Mucosa of descending colon (tissue), 3 donors: ENCODE results near the gene FAM107B. TPM values are rescaled to one million over a fixed set of nuclear protein-coding genes. Genes with fewer than 3 reads are reported as not detected.

ENCODE experiments used
- ATAC-seq: fragments of 200-7000 bp; cut with Tn5 transposase; one replicate; pipeline ENCODE4 v1.9.1; 2020; ENCODE audit warnings: mild to moderate bottlenecking, moderate library complexity
- DNase-seq, 3 donors: peaks; one replicate each; pipeline ENCODE4 v3.0.0-alpha.2; 2020
- H3K36me3 ChIP-seq: fragments of 200-600 bp; one replicate; pipeline ENCODE4 v1.8.0; 2021; ENCODE audit warnings: low read depth, mild to moderate bottlenecking
- H3K4me1 ChIP-seq: fragments of 200-600 bp; one replicate; pipeline ENCODE4 v1.8.0; 2021; ENCODE audit warnings: low read depth, mild to moderate bottlenecking
- H3K4me3 ChIP-seq: fragments of 200-600 bp; one replicate; pipeline ENCODE4 v1.8.0; 2021; ENCODE audit warnings: mild to moderate bottlenecking
- H3K9me3 ChIP-seq: fragments of 200-600 bp; one replicate; pipeline ENCODE4 v1.8.0; 2021; ENCODE audit warnings: mild to moderate bottlenecking
- intact Hi-C, 2 donors: fragments of 100-400 bp; cut with DNase I in 1 of 2; cut with micrococcal nuclease in 1 of 2; formaldehyde crosslinking; loops; one replicate each; pipeline versions ENCODE4 v1.11.0 to v1.11.1; 2022; cut with DNase I, micrococcal nuclease
- total RNA-seq, 3 donors: library from RNA; stranded (reverse); fragmentation: NEBNext Ultra II Directional in 2 of 3; extraction: Animal tissue kit (Norgen Biotek cat#: 25700) in 2 of 3; gene quantifications; one replicate each; pipeline versions ENCODE4 v1.2.1 to v1.2.4, GENCODE V29; 2021 to 2023
- TF ChIP-seq, protein P1 (sequence below): fragments of 200-600 bp; IDR thresholded peaks from one replicate; pipeline ENCODE4 v1.8.0; 2022; ENCODE audit warnings: antibody characterized with exemption, mild to moderate bottlenecking
- donor health status: DM: no; HTN: no; CAD: no; lungs with moderate emphysema.
- donor health status: DM: no; HTN: no; CAD: no.
- donor health status: DM: no; HTN: yes; CAD: no.

FAM107B gene
- total RNA-seq, 3 donors from 2014 or later, result 45.6 to 77.7 (median 76.9) TPM

DNA sequence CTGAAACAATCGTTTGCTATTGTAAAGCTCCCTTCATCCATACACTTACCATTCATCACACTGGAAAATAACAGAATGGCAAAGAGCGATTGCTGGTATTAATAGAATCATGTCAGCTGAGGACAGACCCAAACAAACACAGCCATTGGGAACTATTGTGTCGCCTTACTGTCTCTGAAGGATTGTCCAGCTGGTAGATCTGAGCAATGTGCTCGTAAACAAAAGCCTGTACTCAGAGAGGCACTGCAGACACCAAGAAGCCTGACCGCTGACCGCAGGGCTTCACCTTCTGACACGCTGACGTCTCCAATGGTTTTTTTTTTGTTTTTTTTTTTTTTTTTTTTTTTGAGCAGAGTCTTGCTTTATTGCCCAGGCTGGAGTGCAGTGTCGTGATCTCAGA, 292.9 kb downstream of the FAM107B start:
- TF ChIP-seq, protein P1, sequence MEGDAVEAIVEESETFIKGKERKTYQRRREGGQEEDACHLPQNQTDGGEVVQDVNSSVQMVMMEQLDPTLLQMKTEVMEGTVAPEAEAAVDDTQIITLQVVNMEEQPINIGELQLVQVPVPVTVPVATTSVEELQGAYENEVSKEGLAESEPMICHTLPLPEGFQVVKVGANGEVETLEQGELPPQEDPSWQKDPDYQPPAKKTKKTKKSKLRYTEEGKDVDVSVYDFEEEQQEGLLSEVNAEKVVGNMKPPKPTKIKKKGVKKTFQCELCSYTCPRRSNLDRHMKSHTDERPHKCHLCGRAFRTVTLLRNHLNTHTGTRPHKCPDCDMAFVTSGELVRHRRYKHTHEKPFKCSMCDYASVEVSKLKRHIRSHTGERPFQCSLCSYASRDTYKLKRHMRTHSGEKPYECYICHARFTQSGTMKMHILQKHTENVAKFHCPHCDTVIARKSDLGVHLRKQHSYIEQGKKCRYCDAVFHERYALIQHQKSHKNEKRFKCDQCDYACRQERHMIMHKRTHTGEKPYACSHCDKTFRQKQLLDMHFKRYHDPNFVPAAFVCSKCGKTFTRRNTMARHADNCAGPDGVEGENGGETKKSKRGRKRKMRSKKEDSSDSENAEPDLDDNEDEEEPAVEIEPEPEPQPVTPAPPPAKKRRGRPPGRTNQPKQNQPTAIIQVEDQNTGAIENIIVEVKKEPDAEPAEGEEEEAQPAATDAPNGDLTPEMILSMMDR, result no peak
- H3K36me3 ChIP-seq, result no peaks in the 10 kb centered on the region
- ATAC-seq, result no peak
- no peaks in the 10 kb centered on the region for H3K4me1 ChIP-seq
- intact Hi-C loops, result no loop called here
- H3K9me3 ChIP-seq, result no peaks in the 10 kb centered on the region
- no peak overlapping the region for H3K4me3 ChIP-seq
- no peak for DNase-seq

DNA sequence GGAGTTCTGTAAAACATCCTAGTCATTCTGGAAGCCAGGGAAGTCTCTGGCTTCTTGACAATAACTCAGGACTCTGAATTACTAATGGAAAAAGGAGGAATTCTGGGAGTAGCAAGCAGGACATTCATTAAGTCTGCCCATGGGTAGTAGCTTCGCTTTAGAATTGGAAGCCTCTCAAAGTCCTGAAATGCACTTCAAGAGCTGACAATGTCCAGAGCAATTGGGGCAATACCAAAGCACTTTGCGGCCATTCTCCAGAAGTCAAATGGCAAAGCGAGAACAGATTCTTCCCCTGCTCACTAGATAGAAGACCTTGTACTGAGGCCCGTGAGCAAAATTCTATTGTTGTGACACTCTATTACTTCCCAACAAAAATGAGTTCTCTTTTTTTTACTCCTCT, 293.7 kb downstream of the FAM107B start:
- H3K36me3 ChIP-seq, result no peaks in the 10 kb centered on the region
- H3K4me3 ChIP-seq, result no peak overlapping the region
- no peaks in the 10 kb centered on the region for H3K9me3 ChIP-seq
- no peaks in the 10 kb centered on the region for H3K4me1 ChIP-seq
- DNase-seq (no peak), ATAC-seq (no peak)
- TF ChIP-seq, protein P1, result no peak
- intact Hi-C loops, result no loop called here

DNA sequence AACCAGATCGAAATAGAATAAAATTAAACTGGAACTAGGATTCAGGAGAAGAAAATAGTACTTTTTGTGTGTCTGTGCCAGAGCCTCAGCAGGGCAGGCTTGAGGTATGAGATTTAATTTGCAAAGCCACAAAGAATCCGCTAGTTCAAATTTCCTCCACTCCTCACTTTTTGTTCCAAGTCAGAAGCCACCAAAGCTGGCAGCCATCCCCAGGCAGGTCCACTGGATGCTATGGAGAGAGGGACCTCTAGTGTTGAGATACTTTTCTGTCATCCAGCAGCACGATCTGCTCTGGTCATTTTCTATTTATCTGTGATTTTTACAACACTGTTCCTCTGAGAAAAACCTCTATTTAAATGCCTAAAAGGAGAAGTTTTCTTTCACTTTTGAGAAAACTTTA, 296.1 kb downstream of the FAM107B start:
- peak; percentile 42 for ATAC-seq

DNA sequence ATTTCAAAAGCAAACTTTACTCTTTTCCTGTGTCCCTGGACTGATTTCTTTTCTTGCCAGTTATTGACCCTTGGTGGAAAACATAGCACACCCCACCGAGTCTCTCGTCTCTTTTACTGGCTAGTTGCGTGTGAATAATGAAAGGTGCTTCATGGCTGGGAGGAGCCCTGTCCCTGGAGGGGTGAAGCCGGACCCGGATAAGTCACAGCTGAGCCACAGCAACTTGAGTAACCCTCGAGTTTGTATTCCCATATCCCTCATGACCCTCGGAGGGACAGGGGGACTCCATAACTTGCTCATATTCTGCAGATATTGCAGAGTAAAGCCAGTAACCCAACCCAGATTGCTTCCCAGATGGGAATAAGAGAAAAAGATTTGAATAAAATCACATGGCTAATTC, 296.5 kb downstream of the FAM107B start:
- TF ChIP-seq, protein P1, result no peak
- intact Hi-C loops, result no loop called here
- H3K4me1 ChIP-seq, result no peaks in the 10 kb centered on the region
- no peak overlapping the region for H3K4me3 ChIP-seq
- no peaks in the 10 kb centered on the region for H3K36me3 ChIP-seq
- DNase-seq, result no peak
- ATAC-seq, result no peak
- no peaks in the 10 kb centered on the region for H3K9me3 ChIP-seq

More for the DNA sequence above, 296.1 kb downstream of the FAM107B start:
- DNase-seq, result peak in 1 of 3 donors; percentile 41
- H3K9me3 ChIP-seq, result no peaks in the 10 kb centered on the region
- intact Hi-C loops, result no loop called here
- H3K36me3 ChIP-seq, result no peaks in the 10 kb centered on the region
- no peaks in the 10 kb centered on the region for H3K4me1 ChIP-seq
- TF ChIP-seq, protein P1, result no peak
- H3K4me3 ChIP-seq, result no peak overlapping the region

DNA sequence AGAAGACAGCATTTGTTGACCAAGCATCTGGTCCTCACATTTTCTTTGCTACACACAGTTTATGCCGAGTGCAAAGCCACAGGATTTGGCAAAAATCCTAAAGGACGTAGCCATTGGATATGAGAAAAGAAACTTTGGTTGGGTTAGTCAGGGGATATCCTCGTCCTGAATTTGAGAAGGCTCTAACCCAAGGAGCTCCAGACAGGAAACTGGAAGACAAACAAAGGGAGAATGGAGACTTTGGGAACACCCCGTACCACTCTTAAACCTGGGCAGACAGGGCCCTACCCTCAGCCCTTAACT, 297.3 kb downstream of the FAM107B start:
- ATAC-seq, result no peak

More for the DNA sequence above, 297.3 kb downstream of the FAM107B start:
- Histone ChIP-seq H3K36me3 (no peaks in the 10 kb centered on the region), H3K4me1 (no peaks in the 10 kb centered on the region), H3K4me3 (no peak overlapping the region), H3K9me3 (no peaks in the 10 kb centered on the region)
- intact Hi-C loops, result no loop called here
- TF ChIP-seq, protein P1, result no peak
- no peak for DNase-seq
